HG03565 (cell line): ENCODE measurements around the gene KCTD18.

Experiments used
- ATAC-seq: cut with Tn5 transposase; IDR thresholded peaks from one replicate; pipeline ENCODE4 v1.9.1; 2021; ENCODE audit warnings: mild to moderate bottlenecking, moderate library complexity; ENCODE audit not compliant: unreplicated experiment

The KCTD18 gene

GRCh38 chr2:200509612-200510433 lies at the start of gene KCTD18:
Gene KCTD18, minus strand, starts transcription at chr2:200510068. Its CDS starts 3,052 bp downstream, at chr2:200507016.
- peak; percentile 99 for ATAC-seq

- no peak for ATAC-seq
Observed at GRCh38 chr2:200540793-200541192, 30.9 kb upstream of the KCTD18 start.

GRCh38 chr2:200538139-200538538 lies 28.3 kb upstream of the KCTD18 start:
- no peak for ATAC-seq

- no peak for ATAC-seq
Observed at GRCh38 chr2:200534572-200534971, 24.7 kb upstream of the KCTD18 start.

- ATAC-seq = no peak
Observed at GRCh38 chr2:200533754-200534153, 23.9 kb upstream of the KCTD18 start.

GRCh38 chr2:200528228-200528627 lies 18.4 kb upstream of the KCTD18 start:
- ATAC-seq = no peak

- ATAC-seq = peak; percentile 99
Observed at GRCh38 chr2:200525882-200526651, 16.2 kb upstream of the KCTD18 start, which contains the start of gene SGO2. Gene SGO2, plus strand, starts transcription at chr2:200526207. Its CDS starts 6,769 bp downstream, at chr2:200532976.

- ATAC-seq = no peak
Observed at GRCh38 chr2:200525551-200525881, 15.6 kb upstream of the KCTD18 start.

- ATAC-seq = no peak
Observed at GRCh38 chr2:200525066-200525465, 15.2 kb upstream of the KCTD18 start.

GRCh38 chr2:200523604-200524003 lies 13.7 kb upstream of the KCTD18 start:
- ATAC-seq = no peak

- no peak for ATAC-seq
Observed at GRCh38 chr2:200523158-200523557, 13.3 kb upstream of the KCTD18 start.

- ATAC-seq = no peak
Observed at GRCh38 chr2:200515155-200515554, 5.3 kb upstream of the KCTD18 start.

- no peak for ATAC-seq
Observed at GRCh38 chr2:200509235-200509611, 645 bp downstream of the KCTD18 start.

GRCh38 chr2:200507179-200507578 lies 2.7 kb downstream of the KCTD18 start:
- ATAC-seq = no peak

GRCh38 chr2:200506679-200507078 lies 3.2 kb downstream of the KCTD18 start:
- ATAC-seq = no peak

- ATAC-seq = no peak
Observed at GRCh38 chr2:200502196-200502595, 7.7 kb downstream of the KCTD18 start.

- no peak for ATAC-seq
Observed at GRCh38 chr2:200498402-200499162, 11.3 kb downstream of the KCTD18 start.

GRCh38 chr2:200496696-200497095 lies 13.2 kb downstream of the KCTD18 start:
- no peak for ATAC-seq

GRCh38 chr2:200494048-200494447 lies 15.8 kb downstream of the KCTD18 start:
- ATAC-seq = no peak

GRCh38 chr2:200492656-200493055 lies 17.2 kb downstream of the KCTD18 start:
- ATAC-seq = no peak

GRCh38 chr2:200490001-200490400 lies 19.9 kb downstream of the KCTD18 start:
- ATAC-seq = no peak
